HEK293 (cell line): Measurements from ENCODE around the gene FGFRL1.

Experiments used
- CTCF ChIA-PET: fragments of 350-600 bp; formaldehyde crosslinking; extraction: SDS; loops from one replicate; lab custom pipeline; 2021; ENCODE audit warnings: antibody characterized with exemption; lab: Yijun Ruan, JAX
- POLR2A ChIA-PET: fragments of 300-600 bp; formaldehyde crosslinking; extraction: SDS; loops from one replicate; lab custom pipeline; 2020; ENCODE audit warnings: antibody characterized with exemption, inconsistent platforms; lab: Yijun Ruan, JAX
- H3K27ac ChIP-seq: fragments of 200-500 bp; sonication (Bioruptor generic); 2 replicates; pipeline ENCODE4 v1.5.1; 2014; ENCODE audit warnings: low read depth, low read length, control low read depth, inconsistent platforms; ENCODE audit errors: extremely low read depth
- H3K36me3 ChIP-seq, 2 experiments: fragments of 200-500 bp in 1 of 2; sonication (Bioruptor generic) in 1 of 2; 1 replicate in 1 of 2; 2 replicates in 1 of 2; pipeline ENCODE4 v1.5.1; 2014 to 2017; ENCODE audit warnings: inconsistent platforms in 2 of 2, low read length in 2 of 2; ENCODE audit not compliant: control insufficient read depth in 2 of 2, insufficient read depth in 1 of 2
- H3K4me1 ChIP-seq: fragments of 200-500 bp; sonication (Bioruptor generic); 2 replicates; pipeline ENCODE4 v1.5.1; 2014; ENCODE audit warnings: mild to moderate bottlenecking, low read length, inconsistent platforms; ENCODE audit not compliant: control insufficient read depth, insufficient read depth
- H3K4me3 ChIP-seq: 2 replicates; pipeline ENCODE4 v1.5.1; 2011; ENCODE audit warnings: low read depth, mild to moderate bottlenecking, control low read depth, low read length, moderate library complexity
- H3K9me3 ChIP-seq: fragments of 200-500 bp; sonication (Bioruptor generic); 2 replicates; pipeline ENCODE4 v1.5.1; 2014; ENCODE audit warnings: low read depth, low read length, inconsistent platforms; ENCODE audit not compliant: control insufficient read depth, insufficient read depth
- GLI2 ChIP-seq: fragments of 450-650 bp; formaldehyde crosslinking; IDR thresholded peaks from 2 replicates; pipeline ENCODE4; 2017; ENCODE audit warnings: missing biosample characterization, missing genetic modification characterization, low read depth, borderline replicate concordance
- KLF1 ChIP-seq: fragments of 450-650 bp; formaldehyde crosslinking; IDR thresholded peaks from 2 replicates; pipeline ENCODE4 v1.5.1; 2016; ENCODE audit warnings: missing biosample characterization, missing genetic modification characterization
- KLF17 ChIP-seq: fragments of 450-650 bp; formaldehyde crosslinking; IDR thresholded peaks from 2 replicates; pipeline ENCODE4 v1.5.1; 2016; ENCODE audit warnings: missing biosample characterization, missing genetic modification characterization
- OSR2 ChIP-seq: fragments of 450-650 bp; formaldehyde crosslinking; IDR thresholded peaks from 2 replicates; pipeline ENCODE4 v1.5.1; 2016; ENCODE audit warnings: missing biosample characterization, missing genetic modification characterization
- YY1 ChIP-seq: fragments of 450-650 bp; formaldehyde crosslinking; IDR thresholded peaks from 2 replicates; pipeline ENCODE4 v1.5.1; 2018; ENCODE audit warnings: missing biosample characterization, missing genetic modification characterization
- ZBTB8A ChIP-seq: fragments of 450-650 bp; formaldehyde crosslinking; IDR thresholded peaks from 2 replicates; pipeline ENCODE4 v1.5.1; 2016; ENCODE audit warnings: missing biosample characterization, missing genetic modification characterization
- ZNF132 ChIP-seq: fragments of 450-650 bp; formaldehyde crosslinking; IDR thresholded peaks from 2 replicates; pipeline ENCODE4 v1.5.1; 2017; ENCODE audit warnings: missing biosample characterization, missing genetic modification characterization, borderline replicate concordance
- ZNF138 ChIP-seq: fragments of 450-650 bp; formaldehyde crosslinking; IDR thresholded peaks from 2 replicates; pipeline ENCODE4 v1.5.1; 2016; ENCODE audit warnings: missing biosample characterization, missing genetic modification characterization, borderline replicate concordance
- ZNF140 ChIP-seq: fragments of 450-650 bp; formaldehyde crosslinking; IDR thresholded peaks from 2 replicates; pipeline ENCODE4 v1.5.1; 2016; ENCODE audit warnings: missing biosample characterization, missing genetic modification characterization
- ZNF214 ChIP-seq: fragments of 450-650 bp; formaldehyde crosslinking; IDR thresholded peaks from 2 replicates; pipeline ENCODE4 v1.5.1; 2017; ENCODE audit warnings: missing biosample characterization, mild to moderate bottlenecking, missing genetic modification characterization, borderline replicate concordance
- ZNF23 ChIP-seq: fragments of 450-650 bp; formaldehyde crosslinking; IDR thresholded peaks from 2 replicates; pipeline ENCODE4 v1.5.1; 2016; ENCODE audit warnings: missing biosample characterization, missing genetic modification characterization, borderline replicate concordance
- ZNF24 ChIP-seq: fragments of 450-650 bp; formaldehyde crosslinking; IDR thresholded peaks from 2 replicates; pipeline ENCODE4 v1.5.1; 2016; ENCODE audit warnings: missing biosample characterization, missing genetic modification characterization
- ZNF248 ChIP-seq: fragments of 450-650 bp; formaldehyde crosslinking; IDR thresholded peaks from 2 replicates; pipeline ENCODE4 v1.5.1; 2017; ENCODE audit warnings: missing biosample characterization, missing genetic modification characterization
- ZNF341 ChIP-seq: fragments of 450-650 bp; formaldehyde crosslinking; IDR thresholded peaks from 2 replicates; pipeline ENCODE4; 2016; ENCODE audit warnings: low read depth, missing biosample characterization, missing genetic modification characterization
- ZNF37A ChIP-seq: fragments of 450-650 bp; IDR thresholded peaks from 2 replicates; pipeline ENCODE4 v1.5.1; 2018; ENCODE audit warnings: missing biosample characterization, missing genetic modification characterization
- ZNF521 ChIP-seq: fragments of 450-650 bp; formaldehyde crosslinking; IDR thresholded peaks from 2 replicates; pipeline ENCODE4 v1.5.1; 2017; ENCODE audit warnings: missing biosample characterization, mild to moderate bottlenecking, missing genetic modification characterization
- ZNF792 ChIP-seq: fragments of 450-650 bp; formaldehyde crosslinking; IDR thresholded peaks from 2 replicates; pipeline ENCODE4 v1.5.1; 2016; ENCODE audit warnings: missing biosample characterization, missing genetic modification characterization
- TF ChIP-seq, protein P1 (sequence below): fragments of 450-650 bp; formaldehyde crosslinking; IDR thresholded peaks from 2 replicates; pipeline ENCODE4 v1.5.1; 2017; ENCODE audit warnings: missing biosample characterization, mild to moderate bottlenecking, missing genetic modification characterization, moderate library complexity
- TF ChIP-seq, protein P2 (sequence below): fragments of 450-650 bp; formaldehyde crosslinking; IDR thresholded peaks from 2 replicates; pipeline ENCODE4 v1.5.1; 2016; ENCODE audit warnings: missing biosample characterization, missing genetic modification characterization

Gene FGFRL1

DNA sequence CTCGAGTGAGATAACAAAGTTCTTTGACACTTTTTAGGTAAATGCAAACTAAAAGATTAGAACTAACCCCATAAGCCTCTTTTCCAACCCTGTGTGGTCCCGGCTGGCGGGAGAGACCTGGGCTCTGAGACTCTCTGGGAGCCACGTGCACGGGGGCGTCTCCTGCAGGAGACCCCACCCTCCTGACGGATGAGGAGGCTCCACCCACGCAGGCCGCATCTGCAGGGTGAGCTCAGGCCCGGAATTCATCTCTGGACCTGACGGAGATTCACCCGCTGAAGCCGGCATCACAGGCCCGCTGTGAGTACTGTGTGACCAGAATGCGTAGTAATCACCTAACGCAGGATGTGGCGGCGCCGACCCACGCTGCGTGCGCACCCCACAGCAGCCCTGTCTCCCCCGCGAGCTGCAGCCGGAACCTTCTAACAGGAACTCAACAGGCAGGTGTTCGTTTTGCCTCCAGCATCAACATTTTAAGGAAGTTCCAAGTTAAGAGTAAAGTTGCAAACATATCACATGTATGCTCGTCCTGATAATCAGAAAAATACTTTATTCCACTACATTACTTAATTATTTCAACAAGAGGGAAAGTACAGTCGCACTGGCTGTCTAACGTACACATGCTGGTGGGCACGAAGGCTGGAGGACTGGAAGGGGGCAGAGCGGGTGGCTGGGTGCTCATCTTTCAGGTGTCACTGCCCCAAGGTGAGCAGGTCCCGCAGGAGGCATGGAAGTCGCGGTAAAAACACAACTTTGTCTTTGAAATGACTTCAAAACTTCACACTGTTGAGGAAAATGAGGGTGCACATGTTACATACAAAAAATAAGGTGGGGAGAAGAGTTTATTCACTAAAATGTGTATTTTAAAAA, 44.5 kb downstream of the FGFRL1 start:
- ChIA-PET CTCF (no interaction called here), POLR2A (no interaction called here)
- H3K9me3 ChIP-seq, result no peaks in the 10 kb centered on the region
- H3K27ac ChIP-seq, result no peak overlapping the region
- H3K36me3 ChIP-seq, result no peaks in the 10 kb centered on the region
- no peak overlapping the region for H3K4me3 ChIP-seq
- H3K4me1 ChIP-seq, result no peaks in the 10 kb centered on the region
- TF ChIP-seq KLF1 (tag by site-specific recombination) (0 out of 2 replicates have a peak, but pooled peaks have one; percentile 11), ZNF140 (tag by site-specific recombination) (no peak)

- H3K27ac ChIP-seq, result no peak overlapping the region
- H3K4me3 ChIP-seq, result no peak overlapping the region
- ChIA-PET POLR2A (no interaction called here), CTCF (no interaction called here)
- TF ChIP-seq ZNF521 (tag by site-specific recombination), result no peak
- TF ChIP-seq ZNF248, result no peak
- TF ChIP-seq YY1 (tag by site-specific recombination), result no peak
- no peak for TF ChIP-seq ZNF23 (tag by site-specific recombination)
- TF ChIP-seq ZNF132, result no peak
- TF ChIP-seq KLF17 (tag by site-specific recombination), result no peak
- no peak for TF ChIP-seq ZNF37A
- TF ChIP-seq ZNF138, result no peak
- TF ChIP-seq ZNF214 (tag by site-specific recombination), result no peak
- TF ChIP-seq ZBTB8A, result no peak
- no peak for TF ChIP-seq ZNF792 (tag by site-specific recombination)
- no peak for TF ChIP-seq GLI2 (tag by site-specific recombination)
- TF ChIP-seq, protein P1, sequence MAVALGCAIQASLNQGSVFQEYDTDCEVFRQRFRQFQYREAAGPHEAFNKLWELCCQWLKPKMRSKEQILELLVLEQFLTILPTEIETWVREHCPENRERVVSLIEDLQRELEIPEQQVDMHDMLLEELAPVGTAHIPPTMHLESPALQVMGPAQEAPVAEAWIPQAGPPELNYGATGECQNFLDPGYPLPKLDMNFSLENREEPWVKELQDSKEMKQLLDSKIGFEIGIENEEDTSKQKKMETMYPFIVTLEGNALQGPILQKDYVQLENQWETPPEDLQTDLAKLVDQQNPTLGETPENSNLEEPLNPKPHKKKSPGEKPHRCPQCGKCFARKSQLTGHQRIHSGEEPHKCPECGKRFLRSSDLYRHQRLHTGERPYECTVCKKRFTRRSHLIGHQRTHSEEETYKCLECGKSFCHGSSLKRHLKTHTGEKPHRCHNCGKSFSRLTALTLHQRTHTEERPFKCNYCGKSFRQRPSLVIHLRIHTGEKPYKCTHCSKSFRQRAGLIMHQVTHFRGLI, result no peak
- no peaks in the 10 kb centered on the region for H3K4me1 ChIP-seq
- H3K9me3 ChIP-seq, result no peaks in the 10 kb centered on the region
- H3K36me3 ChIP-seq, result no peaks in the 10 kb centered on the region
Observed at GRCh38 chr4:1056671-1057402, 45.4 kb downstream of the FGFRL1 start.

DNA sequence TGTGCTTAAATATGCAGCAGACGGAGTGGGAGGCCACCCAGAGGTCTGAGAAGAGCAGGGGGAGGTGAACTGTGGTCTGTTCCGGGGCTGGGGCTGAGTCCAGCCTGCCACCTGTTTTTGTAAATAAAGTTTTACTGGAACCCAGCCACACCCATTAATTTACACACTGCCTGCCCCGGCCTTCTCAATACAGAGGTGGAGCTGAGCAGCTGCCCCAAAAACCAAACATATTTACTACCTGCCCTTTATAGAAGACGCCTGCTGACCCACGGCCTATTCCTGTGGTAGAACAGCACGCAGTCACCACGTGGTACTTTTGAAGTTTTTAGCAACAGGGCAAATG, 45.9 kb downstream of the FGFRL1 start:
- Histone ChIP-seq H3K9me3 (no peaks in the 10 kb centered on the region), H3K4me1 (no peaks in the 10 kb centered on the region), H3K36me3 (no peaks in the 10 kb centered on the region), H3K4me3 (no peak overlapping the region), H3K27ac (no peak overlapping the region)
- TF ChIP-seq OSR2 (no peak), ZNF24 (no peak), KLF1 (tag by site-specific recombination) (peak; percentile 68; the same call in 1 of the 2 replicates), ZNF341 (tag by site-specific recombination) (0 out of 2 replicates have a peak, but pooled peaks have one; percentile 11)
- TF ChIP-seq, protein P2, sequence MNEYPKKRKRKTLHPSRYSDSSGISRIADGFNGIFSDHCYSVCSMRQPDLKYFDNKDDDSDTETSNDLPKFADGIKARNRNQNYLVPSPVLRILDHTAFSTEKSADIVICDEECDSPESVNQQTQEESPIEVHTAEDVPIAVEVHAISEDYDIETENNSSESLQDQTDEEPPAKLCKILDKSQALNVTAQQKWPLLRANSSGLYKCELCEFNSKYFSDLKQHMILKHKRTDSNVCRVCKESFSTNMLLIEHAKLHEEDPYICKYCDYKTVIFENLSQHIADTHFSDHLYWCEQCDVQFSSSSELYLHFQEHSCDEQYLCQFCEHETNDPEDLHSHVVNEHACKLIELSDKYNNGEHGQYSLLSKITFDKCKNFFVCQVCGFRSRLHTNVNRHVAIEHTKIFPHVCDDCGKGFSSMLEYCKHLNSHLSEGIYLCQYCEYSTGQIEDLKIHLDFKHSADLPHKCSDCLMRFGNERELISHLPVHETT (tag by site-specific recombination), result no peak
- ChIA-PET POLR2A (no interaction called here), CTCF (no interaction called here)
